Neural progenitor cell (in vitro differentiated cells): Measurements from ENCODE around the gene TNFSF10. TPM values are rescaled to one million over a fixed set of nuclear protein-coding genes. Genes with fewer than 3 reads are reported as not detected.

Experiments used
- DNase-seq: peaks from one replicate; pipeline ENCODE4 v3.0.0-alpha.2; 2016; ENCODE audit warnings: low spot score
- H2AFZ ChIP-seq: fragments of 200-600 bp; sonication (generic); replicated peaks from 2 replicates; pipeline ENCODE4 v1.6.1; 2016; ENCODE audit warnings: antibody characterized with exemption
- H3F3A ChIP-seq: fragments of 200-600 bp; sonication (generic); 2 replicates; pipeline ENCODE4 v1.6.1; 2016; ENCODE audit warnings: antibody characterized with exemption, low read depth
- H3K27ac ChIP-seq: fragments of 200-600 bp; sonication (generic); 2 replicates; pipeline ENCODE4 v1.5.1; 2016; ENCODE audit warnings: mild to moderate bottlenecking
- H3K27me3 ChIP-seq: fragments of 200-600 bp; sonication (generic); 2 replicates; pipeline ENCODE4 v1.6.1; 2016; ENCODE audit warnings: mild to moderate bottlenecking, moderate library complexity
- H3K36me3 ChIP-seq: fragments of 200-600 bp; sonication (generic); 2 replicates; pipeline ENCODE4 v1.5.1; 2016
- H3K4me1 ChIP-seq: fragments of 200-600 bp; sonication (generic); 2 replicates; pipeline ENCODE4 v1.6.1; 2016; ENCODE audit warnings: mixed run types
- H3K4me2 ChIP-seq: fragments of 200-600 bp; sonication (generic); 2 replicates; pipeline ENCODE4 v1.6.1; 2016
- H3K4me3 ChIP-seq: fragments of 200-600 bp; sonication (generic); 2 replicates; pipeline ENCODE4 v1.5.1; 2016
- H3K79me2 ChIP-seq: fragments of 200-600 bp; sonication (generic); 2 replicates; pipeline ENCODE4 v1.6.1; 2016; ENCODE audit warnings: low read depth
- H3K9ac ChIP-seq: fragments of 200-600 bp; sonication (generic); 2 replicates; pipeline ENCODE4 v1.6.1; 2016
- H3K9me3 ChIP-seq: fragments of 200-600 bp; sonication (generic); 2 replicates; pipeline ENCODE4 v1.5.1; 2016; ENCODE audit warnings: low read depth
- H4K20me1 ChIP-seq: fragments of 200-600 bp; sonication (generic); 2 replicates; pipeline ENCODE4 v1.6.1; 2016; ENCODE audit warnings: low read depth
- H3K27ac Mint-ChIP-seq: 3 replicates; pipeline ENCODE4 v1.8.0; 2021; ENCODE audit warnings: mixed read lengths
- H3K27me3 Mint-ChIP-seq: 2 replicates; pipeline ENCODE4 v1.8.0; 2022; ENCODE audit warnings: low read depth, mild to moderate bottlenecking, inconsistent platforms, moderate library complexity, mixed read lengths; ENCODE audit not compliant: insufficient read depth
- H3K36me3 Mint-ChIP-seq: 3 replicates; pipeline ENCODE4 v1.8.0; 2021; ENCODE audit warnings: mixed read lengths
- H3K4me1 Mint-ChIP-seq: 3 replicates; pipeline ENCODE4 v1.8.0; 2021; ENCODE audit warnings: mixed read lengths
- H3K4me3 Mint-ChIP-seq: 3 replicates; pipeline ENCODE4 v1.8.0; 2021; ENCODE audit warnings: mild to moderate bottlenecking, moderate library complexity, mixed read lengths
- H3K9me3 Mint-ChIP-seq: 3 replicates; pipeline ENCODE4 v1.8.0; 2020; ENCODE audit warnings: mixed read lengths
- CTCF ChIP-seq: fragments of 200-600 bp; sonication (generic); IDR thresholded peaks from 2 replicates; pipeline ENCODE4 v1.5.1; 2017; ENCODE audit warnings: antibody characterized with exemption, mild to moderate bottlenecking
- EZH2 ChIP-seq: fragments of 200-600 bp; sonication (generic); IDR thresholded peaks from 2 replicates; pipeline ENCODE4 v1.6.1; 2017; ENCODE audit warnings: antibody characterized with exemption, mild to moderate bottlenecking, moderate library complexity
- EZH2phosphoT487 ChIP-seq: fragments of 200-600 bp; sonication (generic); IDR thresholded peaks from 2 replicates; pipeline ENCODE4 v1.6.1; 2017; ENCODE audit warnings: antibody characterized with exemption
- total RNA-seq: library from RNA; depleted of rRNA; stranded (reverse); fragments of >200 nt; gene quantifications from 2 replicates; pipeline ENCODE4 v1.2.3, GENCODE V29; 2015; ENCODE audit warnings: low replicate concordance

The TNFSF10 gene
- total RNA-seq, 1 donor from 2014 or later: not detected

GRCh38 chr3:172519740-172520139 lies 3.5 kb downstream of the TNFSF10 start:
- DNase-seq: no peak

GRCh38 chr3:172518929-172519640 lies 4.1 kb downstream of the TNFSF10 start:
- peaks cover 6% of the 10 kb centered on the region for H3K27me3 Mint-ChIP-seq

More at GRCh38 chr3:172519740-172520139, 3.5 kb downstream of the TNFSF10 start:
- H3F3A ChIP-seq: no peaks in the 10 kb centered on the region
- H3K36me3 Mint-ChIP-seq: no peaks in the 10 kb centered on the region
- peaks cover 7% of the 10 kb centered on the region for H3K27me3 Mint-ChIP-seq
- no peak overlapping the region for H3K4me3 ChIP-seq
- H3K4me3 Mint-ChIP-seq: no peak overlapping the region
- H2AFZ ChIP-seq: no peak overlapping the region
- no peaks in the 10 kb centered on the region for H3K27me3 ChIP-seq
- no peaks in the 10 kb centered on the region for H4K20me1 ChIP-seq
- H3K27ac Mint-ChIP-seq: no peak overlapping the region
- H3K4me2 ChIP-seq: no peak overlapping the region
- H3K36me3 ChIP-seq: no peaks in the 10 kb centered on the region
- no peak overlapping the region for H3K27ac ChIP-seq
- H3K9me3 Mint-ChIP-seq: no peaks in the 10 kb centered on the region
- peaks cover 11% of the 10 kb centered on the region for H3K4me1 Mint-ChIP-seq
- H3K9me3 ChIP-seq: no peaks in the 10 kb centered on the region
- TF ChIP-seq CTCF: no peak
- no peak for TF ChIP-seq EZH2phosphoT487
- TF ChIP-seq EZH2: no peak
- no peaks in the 10 kb centered on the region for H3K79me2 ChIP-seq
- no peaks in the 10 kb centered on the region for H3K4me1 ChIP-seq
- no peak overlapping the region for H3K9ac ChIP-seq

GRCh38 chr3:172517859-172518466 lies 5.3 kb downstream of the TNFSF10 start:
- Mint-ChIP-seq H3K27ac (no peak overlapping the region), H3K9me3 (no peaks in the 10 kb centered on the region), H3K36me3 (no peaks in the 10 kb centered on the region), H3K27me3 (peaks cover 2% of the 10 kb centered on the region), H3K4me1 (peaks cover 2% of the 10 kb centered on the region), H3K4me3 (no peak overlapping the region)
- no peak overlapping the region for H2AFZ ChIP-seq
- H3K4me3 ChIP-seq: no peak overlapping the region
- no peak for TF ChIP-seq EZH2
- TF ChIP-seq EZH2phosphoT487: no peak
- TF ChIP-seq CTCF: no peak
- no peak for DNase-seq
- no peaks in the 10 kb centered on the region for H3K27me3 ChIP-seq
- H4K20me1 ChIP-seq: no peaks in the 10 kb centered on the region
- H3K9me3 ChIP-seq: no peaks in the 10 kb centered on the region
- no peak overlapping the region for H3K4me2 ChIP-seq
- H3K79me2 ChIP-seq: no peaks in the 10 kb centered on the region
- no peak overlapping the region for H3K27ac ChIP-seq
- no peak overlapping the region for H3K9ac ChIP-seq
- H3K36me3 ChIP-seq: no peaks in the 10 kb centered on the region
- H3K4me1 ChIP-seq: no peaks in the 10 kb centered on the region
- H3F3A ChIP-seq: no peaks in the 10 kb centered on the region

More at GRCh38 chr3:172518929-172519640, 4.1 kb downstream of the TNFSF10 start:
- no peak for TF ChIP-seq CTCF
- no peak for TF ChIP-seq EZH2
- no peak for TF ChIP-seq EZH2phosphoT487
- H4K20me1 ChIP-seq: no peaks in the 10 kb centered on the region
- H3K27ac ChIP-seq: no peak overlapping the region
- H3K9me3 ChIP-seq: no peaks in the 10 kb centered on the region
- no peaks in the 10 kb centered on the region for H3F3A ChIP-seq
- Mint-ChIP-seq H3K36me3 (no peaks in the 10 kb centered on the region), H3K9me3 (no peaks in the 10 kb centered on the region), H3K4me1 (peaks cover 11% of the 10 kb centered on the region), H3K27ac (no peak overlapping the region), H3K4me3 (no peak overlapping the region)
- no peak for DNase-seq
- no peaks in the 10 kb centered on the region for H3K79me2 ChIP-seq
- no peak overlapping the region for H3K4me2 ChIP-seq
- H2AFZ ChIP-seq: no peak overlapping the region
- no peaks in the 10 kb centered on the region for H3K4me1 ChIP-seq
- H3K36me3 ChIP-seq: no peaks in the 10 kb centered on the region
- no peaks in the 10 kb centered on the region for H3K27me3 ChIP-seq
- H3K9ac ChIP-seq: no peak overlapping the region
- no peak overlapping the region for H3K4me3 ChIP-seq
